NCI-H1105 treated with DMSO at 0.1 percent for 48 hours (cell line): ENCODE data around the gene ING5.
"Not testable (repeated sequence)": the region's sequence is repeated elsewhere in the genome, so short reads cannot be mapped to it uniquely, and the experiment has no call there.

Source experiments
- DNase-seq: peaks from one replicate; lab custom pipeline; 2025; lab: John Stamatoyannopoulos, UW

Gene ING5

DNA sequence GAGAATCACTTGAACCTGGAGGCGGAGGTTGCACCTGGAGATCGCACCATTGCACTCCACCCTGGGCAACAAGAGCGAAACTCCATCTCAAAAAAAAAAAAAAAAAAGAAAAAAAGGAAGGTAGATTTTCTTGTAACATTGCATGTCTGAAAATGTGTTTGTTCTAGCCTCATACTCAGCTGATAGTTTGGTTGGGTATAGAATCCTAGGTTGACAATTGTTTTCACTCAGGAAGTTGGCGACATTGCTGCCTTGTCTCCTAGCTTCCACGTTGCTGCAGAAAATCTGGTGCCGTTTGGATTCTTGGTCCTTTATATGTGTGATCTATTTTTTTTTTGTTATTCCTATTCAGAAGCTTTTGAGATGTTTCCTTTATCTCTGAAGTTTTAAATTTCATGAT is 4.7 kb downstream of the ING5 start:
- no peak for DNase-seq

DNA sequence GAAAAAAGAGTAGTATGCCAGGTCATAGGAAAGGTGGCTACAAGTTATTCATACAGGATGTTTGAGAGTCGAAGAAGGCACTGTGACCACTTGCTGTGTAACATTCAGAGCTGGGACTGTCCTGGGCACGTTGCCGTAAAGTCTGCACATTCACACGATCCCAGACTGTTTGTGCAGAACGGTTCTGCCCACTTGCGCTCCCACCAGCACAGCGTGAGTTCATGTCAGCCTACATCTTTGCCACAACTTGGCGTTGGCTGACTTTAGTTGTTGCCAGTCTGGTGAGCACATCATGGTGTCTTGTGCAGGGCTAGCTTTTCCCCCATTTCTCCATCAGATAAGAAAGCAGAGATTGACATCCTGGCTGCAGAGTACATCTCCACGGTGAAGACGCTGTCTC is 7.0 kb downstream of the ING5 start:
- no peak for DNase-seq

DNA sequence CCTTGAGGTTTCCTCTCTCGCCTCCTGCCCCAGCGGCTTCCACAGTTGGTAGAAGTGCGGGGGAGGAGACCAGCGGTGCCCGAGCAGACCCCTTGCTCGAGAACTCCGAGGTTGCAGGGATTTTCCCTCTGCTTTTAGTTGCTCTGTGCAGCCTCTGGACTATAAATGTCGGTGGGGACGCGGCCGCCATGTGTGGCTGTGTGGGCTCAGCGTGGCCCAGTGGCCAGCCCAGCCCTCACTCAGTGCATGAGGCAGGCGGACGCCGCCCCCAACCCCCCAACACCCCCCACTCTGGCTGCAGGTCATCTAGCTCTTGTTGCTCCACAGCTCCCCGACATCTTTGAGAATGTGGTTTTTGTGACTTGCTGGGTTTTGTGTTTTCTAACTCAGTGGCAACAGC is 17.3 kb downstream of the ING5 start:
- no peak for DNase-seq

DNA sequence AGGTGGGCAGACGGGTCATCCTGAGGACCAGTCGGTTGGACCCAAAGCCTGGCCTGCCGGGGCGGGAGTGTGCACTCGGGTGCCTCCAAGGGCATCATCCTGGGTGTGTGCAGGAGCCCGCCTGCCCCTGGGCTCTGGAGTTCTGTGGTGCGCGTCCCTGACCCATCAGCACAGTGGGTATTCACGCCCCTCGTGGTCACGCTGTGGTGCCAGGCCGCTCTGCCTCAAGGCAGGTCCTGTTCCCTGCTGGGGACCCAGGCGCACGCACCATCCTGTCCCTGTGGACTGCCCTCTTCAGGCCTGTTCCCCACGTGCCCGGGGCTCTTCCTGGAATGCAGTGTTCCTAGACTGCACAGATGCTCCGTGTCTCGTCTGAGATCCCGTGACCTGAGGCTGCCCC is 18.3 kb downstream of the ING5 start:
- DNase-seq: no peak

DNA sequence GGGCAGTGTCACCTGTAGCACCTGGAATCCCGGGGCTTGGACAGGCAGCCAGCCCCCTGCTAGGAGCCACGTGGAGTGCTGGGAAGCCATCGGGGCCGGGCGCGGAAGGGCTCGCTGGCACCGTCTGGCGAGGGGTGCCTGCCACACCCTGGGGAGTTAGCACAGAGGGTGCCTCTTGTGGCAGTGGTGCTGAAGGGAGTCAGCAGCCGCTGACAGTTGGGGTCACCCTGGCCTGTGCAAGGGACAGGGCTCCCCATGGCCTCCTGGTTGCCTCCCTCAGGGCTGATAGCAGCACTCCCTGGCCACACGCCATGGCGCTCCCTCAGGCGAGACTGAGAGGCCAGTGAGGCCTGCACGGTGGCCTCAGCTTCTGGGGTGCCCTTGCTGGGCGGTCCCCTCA is 18.7 kb downstream of the ING5 start:
- no peak for DNase-seq

DNA sequence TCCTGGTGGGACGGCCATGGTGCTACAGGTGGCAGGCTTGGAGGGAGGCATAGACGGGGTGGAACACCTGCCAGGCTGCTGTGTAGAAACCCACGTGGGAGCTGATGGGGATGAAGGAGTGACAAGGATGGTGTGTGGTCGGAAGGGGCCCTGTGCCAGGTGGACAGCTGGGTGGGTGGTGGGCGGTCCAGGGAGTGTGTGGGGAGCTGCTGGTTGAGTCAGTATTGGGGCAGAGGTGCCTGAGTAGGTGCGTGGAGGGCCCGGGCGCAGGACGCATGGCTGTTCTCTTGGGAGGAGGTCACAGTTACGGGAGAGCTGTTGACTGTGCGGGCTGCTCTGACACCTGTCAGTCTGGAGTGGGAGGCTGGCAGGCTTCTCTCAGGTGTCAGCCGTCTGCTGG is 20.0 kb downstream of the ING5 start:
- DNase-seq: no peak

DNA sequence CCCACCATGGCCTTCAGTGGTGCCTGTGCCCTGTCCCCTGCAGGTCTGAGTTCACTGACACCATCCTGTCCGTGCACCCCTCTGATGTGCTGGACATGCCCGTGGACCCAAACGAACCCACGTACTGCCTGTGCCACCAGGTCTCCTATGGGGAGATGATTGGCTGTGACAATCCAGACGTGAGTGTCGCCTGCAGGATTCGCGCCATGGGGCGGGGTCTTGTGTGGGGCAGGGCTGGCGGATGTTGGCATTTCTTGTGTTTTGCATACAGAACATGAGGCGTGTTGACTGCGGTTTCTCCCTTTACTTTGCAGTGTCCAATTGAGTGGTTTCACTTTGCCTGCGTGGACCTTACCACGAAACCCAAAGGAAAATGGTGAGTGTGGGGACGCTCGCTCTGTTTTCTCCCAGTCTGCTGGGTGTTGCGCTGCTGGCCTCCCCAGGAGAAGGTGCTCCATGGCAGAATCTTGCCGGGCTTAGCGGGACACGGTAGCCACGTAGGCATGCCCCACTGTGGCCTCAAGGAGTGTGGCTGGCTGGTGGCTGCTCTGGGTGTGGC is 21.1 kb downstream of the ING5 start:
- DNase-seq: no peak

DNA sequence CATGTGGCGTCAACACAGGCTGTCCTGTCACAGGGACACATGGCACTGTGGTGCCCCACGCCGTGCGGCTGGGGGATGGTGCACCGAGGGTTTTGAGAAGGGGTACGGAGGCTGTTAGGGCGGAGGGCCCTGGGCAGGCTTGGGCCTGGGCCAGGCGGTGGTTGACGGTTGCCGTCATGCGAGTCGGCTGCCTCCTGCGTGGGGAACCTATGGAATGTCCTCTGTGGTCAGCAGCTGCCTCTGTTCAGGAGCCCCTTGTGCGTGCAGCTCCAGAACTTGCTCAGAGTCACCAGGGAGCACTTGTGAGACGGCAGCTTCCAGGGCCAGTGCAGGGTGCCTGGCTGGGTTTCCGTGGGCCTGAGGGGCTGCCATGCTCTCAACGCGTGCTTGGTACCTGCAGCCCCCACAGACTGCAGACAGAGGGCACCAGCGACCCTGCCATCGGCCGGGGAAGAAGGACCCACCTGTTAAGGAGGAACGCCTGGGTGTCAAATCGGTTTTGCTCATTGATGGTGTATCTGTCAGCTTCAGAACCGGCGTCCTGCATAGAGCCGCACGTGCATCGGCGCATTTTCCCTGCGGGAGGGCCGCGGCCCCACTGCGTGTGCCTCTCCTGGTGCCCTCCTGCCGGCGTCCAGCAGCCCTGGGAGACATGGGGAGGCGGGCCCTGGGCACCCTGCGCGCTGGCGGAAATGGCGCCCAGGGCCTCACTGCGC is 22.6 kb downstream of the ING5 start:
- DNase-seq: peak; percentile 24

DNA sequence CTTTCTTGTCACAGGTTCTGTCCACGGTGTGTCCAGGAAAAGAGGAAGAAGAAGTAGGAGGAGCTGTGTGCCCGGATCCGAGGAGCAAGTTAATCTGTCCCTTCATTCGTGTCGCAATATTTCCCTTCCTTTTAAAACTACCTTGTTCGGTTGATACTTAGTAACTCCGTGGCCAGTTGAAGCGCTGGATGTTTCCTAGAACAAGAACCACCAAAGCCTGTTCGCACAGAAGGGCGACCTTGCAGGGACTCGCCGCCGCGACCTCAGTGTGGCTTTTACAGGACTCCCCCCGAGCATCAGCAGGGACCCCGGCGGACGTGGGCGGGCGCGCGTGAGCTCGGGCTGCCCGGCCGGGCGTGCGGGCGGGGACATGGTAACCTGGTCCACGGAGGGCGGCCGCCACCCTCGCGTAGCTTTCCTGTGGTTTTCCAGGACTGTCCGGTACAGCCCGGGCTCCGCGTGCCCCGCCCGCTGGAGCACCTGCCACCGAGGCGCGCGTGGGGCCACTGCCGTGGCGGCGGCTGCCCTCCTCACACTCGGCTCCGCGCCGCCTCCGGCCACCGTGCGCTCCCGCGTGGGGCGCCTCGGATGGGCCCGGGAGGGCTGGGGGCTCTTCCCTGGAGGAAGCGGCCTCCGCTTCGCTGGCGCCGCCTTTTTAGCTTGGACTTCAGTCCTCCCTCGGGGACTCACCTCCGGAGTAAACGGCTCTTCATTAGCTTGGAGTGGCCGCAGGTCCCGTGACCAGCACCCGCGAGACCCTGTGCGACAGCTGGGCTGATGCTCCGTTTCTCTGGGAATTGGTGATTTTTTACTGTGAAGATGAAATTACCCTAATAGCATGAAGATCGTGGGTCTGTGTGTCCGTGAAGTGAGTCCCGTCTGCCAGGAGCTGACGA is 23.4 kb downstream of the ING5 start:
- DNase-seq: peak; percentile 22

DNA sequence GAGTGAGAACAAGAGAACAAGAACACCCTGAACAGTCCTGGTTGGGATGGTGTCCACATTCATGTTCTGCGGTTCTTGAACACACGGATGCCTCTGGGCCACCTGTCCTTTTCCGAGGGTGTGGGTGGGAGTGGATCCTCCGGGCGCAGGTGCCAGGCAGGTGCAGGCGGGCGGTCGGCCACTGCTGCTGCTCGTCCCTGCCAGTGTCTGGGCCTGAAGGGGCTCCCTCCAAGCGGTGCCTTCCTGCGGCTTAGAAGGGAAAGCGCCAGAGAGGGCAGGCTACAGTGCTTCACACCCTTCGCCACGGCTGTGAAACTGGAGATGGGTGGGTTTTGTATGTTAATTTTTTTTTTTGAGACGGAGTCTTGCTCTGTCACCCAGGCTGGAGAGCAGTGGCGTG is 24.6 kb downstream of the ING5 start:
- peak; percentile 49 for DNase-seq

DNA sequence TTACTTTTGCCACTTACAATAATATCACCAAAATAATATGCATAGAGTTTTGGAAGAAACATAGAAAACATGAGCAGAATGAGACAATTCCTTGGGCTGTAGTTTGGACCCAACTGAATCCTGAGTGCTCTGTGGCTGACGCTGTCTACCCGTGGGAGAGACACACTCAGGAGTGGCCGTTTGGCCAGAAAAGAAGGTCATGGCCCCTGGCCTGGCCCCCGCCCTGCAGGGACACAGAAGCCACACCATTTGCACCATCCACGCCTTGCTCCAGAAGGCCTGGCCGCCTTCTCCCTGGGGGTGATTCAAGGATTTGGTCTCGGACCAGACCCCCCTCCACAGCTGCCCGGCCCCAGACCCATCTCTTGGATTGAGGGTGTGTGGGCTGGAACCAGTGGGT is 26.2 kb downstream of the ING5 start:
- DNase-seq: no peak

DNA sequence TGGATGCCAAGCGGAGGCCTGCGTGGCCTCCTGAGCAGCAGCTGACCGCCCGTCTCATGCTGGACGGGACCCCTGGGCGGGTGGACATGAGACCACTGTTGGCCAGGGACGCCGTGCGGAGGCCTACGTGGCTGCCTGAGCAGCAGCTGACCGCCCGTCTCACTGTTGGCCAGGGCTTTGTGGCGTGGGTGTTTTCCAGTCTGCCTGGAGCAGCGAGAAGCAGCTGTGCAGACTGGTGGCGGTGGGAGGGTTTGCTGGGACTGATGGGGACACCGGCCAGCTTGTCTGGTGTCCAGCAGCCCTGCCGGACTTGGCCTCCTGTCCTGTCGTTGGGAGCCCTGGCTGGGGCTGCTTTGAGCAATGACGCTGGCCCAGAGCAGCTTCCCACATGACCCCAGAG is 26.8 kb downstream of the ING5 start:
- DNase-seq: no peak

DNA sequence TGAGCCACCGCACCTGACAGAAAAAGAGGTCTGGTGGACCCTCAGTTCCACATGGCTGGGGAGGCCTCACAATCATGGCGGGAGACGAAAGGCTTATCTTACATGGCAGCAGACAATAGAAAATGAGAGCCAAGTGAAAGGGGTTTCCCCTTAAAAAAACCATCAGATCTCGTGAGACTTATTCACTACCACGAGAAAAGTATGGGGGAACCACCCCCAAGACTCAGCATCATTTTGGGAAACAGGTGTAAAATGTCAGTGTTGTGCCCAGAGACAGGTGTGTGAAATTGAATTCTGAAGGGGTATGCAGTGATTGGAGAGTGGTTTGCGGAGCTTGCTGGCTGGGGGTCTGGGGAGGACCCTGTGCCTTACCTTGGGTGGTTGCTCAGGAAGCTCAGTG is 28.0 kb downstream of the ING5 start:
- DNase-seq: no peak

DNA sequence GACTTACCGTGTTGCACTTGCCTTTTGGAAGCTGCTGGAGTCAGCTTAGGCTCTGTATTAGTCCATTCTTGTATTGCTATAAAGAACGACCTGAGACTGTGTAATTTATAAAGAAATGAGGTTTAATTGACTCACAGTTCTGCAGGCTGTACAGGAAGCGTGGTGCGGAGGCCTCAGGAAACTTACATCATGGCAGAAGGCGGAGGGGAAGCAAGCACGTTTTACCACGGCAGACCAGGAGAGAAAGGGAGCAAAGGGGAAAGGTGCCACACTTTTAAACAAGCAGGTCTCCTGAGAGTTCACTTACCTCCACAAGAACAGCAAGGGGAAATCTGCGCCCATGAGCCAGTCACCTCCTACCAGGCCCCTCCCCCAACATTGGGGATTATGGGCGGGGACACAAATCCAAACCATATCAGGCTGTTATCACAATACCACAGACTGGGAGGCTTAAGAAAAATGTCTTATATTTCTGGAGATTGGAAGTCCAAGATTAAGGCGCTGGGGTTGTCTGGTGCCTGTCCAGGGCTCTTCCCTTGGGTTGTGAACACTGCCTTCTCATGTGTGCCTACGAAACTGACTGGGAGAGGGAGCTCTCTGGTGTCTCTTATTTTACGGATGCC is 28.9 kb downstream of the ING5 start:
- DNase-seq: no peak

DNA sequence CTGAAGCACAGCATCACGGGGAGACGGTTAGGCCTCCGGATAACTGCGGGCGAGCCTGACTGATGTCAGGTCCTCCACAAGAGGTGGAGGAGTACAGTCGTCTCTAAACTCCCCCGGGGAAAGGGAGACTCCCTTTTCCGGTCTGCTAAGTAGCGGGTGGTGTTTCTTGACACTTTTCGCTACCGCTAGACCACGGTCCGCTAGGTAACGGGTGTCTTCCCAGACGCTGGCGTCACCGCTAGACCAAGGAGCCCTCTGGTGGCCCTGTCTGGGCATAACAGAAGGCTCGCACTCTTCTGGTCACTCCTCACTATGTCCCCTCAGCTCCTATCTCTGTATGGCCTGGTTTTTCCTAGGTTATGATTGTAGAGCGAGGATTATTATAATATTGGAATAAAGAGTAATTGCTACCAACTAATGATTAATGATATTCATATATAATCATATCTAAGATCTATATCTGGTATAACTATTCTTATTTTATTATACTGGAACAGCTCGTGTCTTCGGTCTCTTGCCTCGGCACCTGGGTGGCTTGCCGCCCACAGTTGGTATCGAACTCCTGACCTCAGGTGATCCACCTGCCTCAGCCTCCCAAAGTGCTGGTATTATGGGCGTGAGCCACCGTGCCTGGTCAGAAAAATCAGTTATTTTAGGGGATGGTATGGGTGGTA is 30.8 kb downstream of the ING5 start:
- not testable (repeated sequence) for DNase-seq

DNA sequence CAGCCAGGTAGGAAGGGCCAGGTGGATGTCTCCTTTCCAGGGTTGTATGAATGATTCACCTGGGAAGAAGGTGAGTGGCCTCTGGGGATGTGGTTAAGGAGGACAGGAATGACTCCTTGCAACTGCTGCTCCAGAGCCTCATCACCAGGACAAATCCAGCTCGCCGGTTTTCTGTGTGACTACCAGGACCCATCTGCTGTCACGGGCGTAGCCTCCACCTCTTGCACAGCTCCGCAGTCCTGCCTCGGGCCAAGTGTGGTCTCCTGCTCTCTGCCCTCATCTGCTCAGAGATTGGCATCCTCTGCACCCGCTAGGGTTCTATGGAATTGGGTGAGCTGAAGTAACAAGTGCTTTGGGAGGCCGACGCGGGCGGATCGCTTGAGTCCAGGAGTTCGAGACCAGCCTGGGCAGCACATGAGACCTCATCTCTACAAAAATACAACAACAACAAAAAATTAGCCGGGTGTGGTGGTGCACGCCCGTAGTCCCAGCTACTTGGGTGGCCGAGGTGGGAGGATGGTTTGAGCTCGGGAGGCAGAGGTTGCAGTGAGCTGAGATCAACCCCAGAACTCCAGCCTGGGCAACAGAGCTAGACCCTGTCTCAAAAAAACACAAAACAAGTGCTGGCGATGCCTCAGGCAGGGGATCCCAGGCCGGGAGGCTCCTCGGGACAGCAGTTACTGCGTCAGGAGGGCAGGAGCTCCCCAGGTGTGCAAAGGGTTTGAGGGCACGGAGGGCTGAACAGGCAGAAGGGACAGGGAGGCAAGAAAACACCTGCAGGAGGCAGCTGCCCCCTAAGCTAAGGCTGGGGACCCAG is 31.8 kb downstream of the ING5 start:
- no peak for DNase-seq

DNA sequence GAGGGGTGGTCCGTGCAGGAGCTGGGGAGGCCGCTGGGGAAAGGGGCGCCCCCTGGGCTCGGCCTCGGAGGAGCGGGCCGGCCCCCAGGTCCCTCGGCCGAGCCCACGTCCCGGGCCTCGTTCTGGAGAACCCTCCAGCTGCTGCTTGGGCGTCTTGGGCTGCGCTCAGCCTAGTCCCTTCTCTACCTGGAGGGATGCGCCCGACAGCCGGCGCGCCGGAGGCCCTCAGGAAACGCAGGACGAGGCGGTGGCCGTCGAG is 32.3 kb downstream of the ING5 start:
- no peak for DNase-seq

DNA sequence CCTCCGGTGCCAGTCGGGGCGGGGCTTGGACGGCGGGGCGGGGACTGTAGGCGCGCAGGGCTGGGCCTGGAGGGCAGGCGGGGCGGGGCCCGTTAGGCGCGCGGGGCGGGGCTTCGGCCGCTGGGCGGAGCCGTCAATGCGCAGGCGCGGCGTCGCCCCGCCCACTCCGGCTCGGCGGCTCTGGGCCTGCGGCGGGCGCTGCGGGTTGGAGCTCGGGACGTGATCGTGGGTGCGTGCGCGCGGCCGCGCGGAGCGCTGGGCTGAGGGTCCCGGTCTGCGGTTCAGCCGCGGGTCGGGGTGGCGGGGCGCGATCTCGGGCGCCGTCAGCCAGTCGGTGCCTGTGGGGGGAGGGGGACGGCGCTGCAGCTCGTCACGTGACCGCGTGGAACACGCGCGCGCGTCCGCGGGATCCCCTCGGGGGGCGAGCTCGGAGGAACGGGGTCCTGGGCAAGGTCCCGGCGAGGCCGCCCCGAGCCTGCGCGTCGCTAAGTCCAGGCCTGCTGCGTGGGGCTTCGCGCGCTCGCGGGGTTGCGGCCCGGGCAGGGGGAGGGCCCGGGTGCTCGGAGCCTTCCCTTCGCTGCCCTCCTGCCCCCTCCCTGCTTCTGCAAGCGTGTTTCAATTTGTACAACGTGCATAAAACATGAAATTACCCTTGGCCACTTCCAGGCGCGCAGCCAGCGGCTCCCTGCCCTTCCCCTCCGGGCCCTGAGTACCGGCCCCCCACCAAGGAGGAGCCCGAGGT is 32.8 kb downstream of the ING5 start, which contains the start of gene D2HGDH:
Gene D2HGDH, plus strand, starts transcription at position 164 of the 742 bp plus-strand sequence. CDS start 595 bp downstream, outside the sequence.
- DNase-seq: peak; percentile 70

DNA sequence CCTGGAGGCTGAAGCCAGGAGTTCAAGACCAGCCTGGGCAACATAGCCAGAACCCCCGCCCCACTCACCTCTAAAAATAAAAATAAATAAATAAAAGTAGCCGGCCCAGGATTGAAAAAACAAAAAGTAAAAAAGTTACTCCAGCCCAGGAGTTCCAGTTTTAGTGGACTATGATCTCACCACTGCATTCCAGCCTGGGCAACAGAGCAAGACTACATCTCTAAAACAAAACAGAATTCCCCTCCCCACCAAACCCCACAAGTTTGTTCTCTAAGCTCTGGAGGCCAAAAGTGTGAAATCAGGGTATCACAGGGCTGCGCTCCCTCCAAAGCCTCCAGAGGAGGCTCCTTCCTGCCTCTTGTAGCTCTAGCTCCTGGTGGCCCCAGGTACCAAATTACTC is 34.3 kb downstream of the ING5 start:
- no peak for DNase-seq

DNA sequence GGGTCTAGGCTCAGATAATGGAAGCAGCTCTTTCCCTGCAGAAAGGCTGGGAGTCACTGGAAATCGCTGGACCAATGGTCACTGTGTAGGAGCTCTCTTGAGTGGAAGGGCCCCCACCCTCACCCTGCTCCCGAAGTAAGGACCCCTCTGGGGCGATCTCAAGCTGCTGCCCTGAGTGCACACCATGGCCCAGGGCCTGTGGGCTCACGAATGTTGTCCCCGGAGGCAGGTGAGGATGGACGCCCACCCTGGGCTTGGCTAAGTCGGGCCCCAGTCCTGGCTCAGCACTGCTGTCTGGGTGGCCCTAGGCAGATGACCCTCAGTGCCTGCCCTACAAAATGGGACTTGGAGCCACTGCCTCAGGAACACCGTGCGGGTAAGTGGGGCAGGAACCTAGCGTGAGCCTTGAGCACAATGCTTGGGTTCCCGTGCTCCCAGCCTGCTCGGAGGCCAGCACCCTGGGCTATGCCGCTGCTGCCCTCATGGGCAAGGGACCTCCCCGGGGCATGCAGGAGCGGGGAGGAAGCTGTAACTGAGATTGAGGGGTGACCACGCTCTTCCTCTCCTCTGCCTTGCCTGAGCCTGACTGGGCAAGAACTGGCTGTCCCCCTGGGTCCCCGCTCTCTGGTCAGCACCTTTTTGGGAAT is 36.3 kb downstream of the ING5 start:
- DNase-seq: no peak
